ENCODE results near the gene NMRK1. TPM values are rescaled to one million over a fixed set of nuclear protein-coding genes. Genes with fewer than 3 reads are reported as not detected.

NMRK1 gene
- total RNA-seq, 4 donors from 2014 or later, result 1.3 to 32.5 (median 15.6) TPM

GRCh38 chr9:75109210-75109839, 21.4 kb upstream of the NMRK1 start:
- Histone ChIP-seq H3K4me1 (peaks cover 0 to 7% of the 10 kb centered on the region in 2 donors), H3K9me3 (no peaks in the 10 kb centered on the region), H3K27ac (peak overlapping the region; percentile 48 to 58), H3K36me3 (no peaks in the 10 kb centered on the region), H3K27me3 (no peaks in the 10 kb centered on the region), H3K4me3 (no peak overlapping the region)
- no peak for TF ChIP-seq CTCF (IDR thresholded peaks at IDR 0.05)
- no peak for TF ChIP-seq POLR2A (IDR thresholded peaks at IDR 0.05)
- no peak for DNase-seq
- intact Hi-C loops (cut with DNase I; ENCODE audit: low total_unique reads), result no loop called here

GRCh38 chr9:75108571-75108970, 20.6 kb upstream of the NMRK1 start:
- no peaks in the 10 kb centered on the region for H3K36me3 ChIP-seq
- peaks cover 0 to 7% of the 10 kb centered on the region in 2 donors for H3K4me1 ChIP-seq
- H3K9me3 ChIP-seq, result no peaks in the 10 kb centered on the region
- H3K4me3 ChIP-seq, result no peak overlapping the region
- no peak for TF ChIP-seq POLR2A (IDR thresholded peaks at IDR 0.05)
- no peak for TF ChIP-seq CTCF (IDR thresholded peaks at IDR 0.05)
- peak; percentile 30 to 61 for DNase-seq
- no peaks in the 10 kb centered on the region for H3K27me3 ChIP-seq
- H3K27ac ChIP-seq, result peak overlapping the region; percentile 48 to 58
- intact Hi-C loops (cut with DNase I; ENCODE audit: low total_unique reads), result no loop called here

- DNase-seq, result peak; percentile 78 to 85
- TF ChIP-seq CTCF (IDR thresholded peaks at IDR 0.05), result no peak
- no peak for TF ChIP-seq POLR2A (IDR thresholded peaks at IDR 0.05)
These were observed 18.9 kb upstream of the NMRK1 start for GRCh38 chr9:75106857-75107256.

GRCh38 chr9:75105841-75106240, 17.9 kb upstream of the NMRK1 start:
- intact Hi-C loops (cut with DNase I; ENCODE audit: low total_unique reads), result no loop called here
- no peaks in the 10 kb centered on the region for H3K36me3 ChIP-seq

More at GRCh38 chr9:75106857-75107256, 18.9 kb upstream of the NMRK1 start:
- peak overlapping the region; percentile 71 to 73 for H3K27ac ChIP-seq
- H3K9me3 ChIP-seq, result no peaks in the 10 kb centered on the region
- H3K27me3 ChIP-seq, result no peaks in the 10 kb centered on the region
- intact Hi-C loops (cut with DNase I; ENCODE audit: low total_unique reads), result no loop called here
- peak overlapping the region in 1 of 2 donors; percentile 6 for H3K4me3 ChIP-seq
- peaks cover 0 to 7% of the 10 kb centered on the region in 2 donors for H3K4me1 ChIP-seq
- H3K36me3 ChIP-seq, result no peaks in the 10 kb centered on the region

More at GRCh38 chr9:75105841-75106240, 17.9 kb upstream of the NMRK1 start:
- TF ChIP-seq POLR2A (IDR thresholded peaks at IDR 0.05), result no peak
- TF ChIP-seq CTCF (IDR thresholded peaks at IDR 0.05), result no peak
- no peaks in the 10 kb centered on the region for H3K9me3 ChIP-seq
- H3K4me1 ChIP-seq, result peaks cover 0 to 9% of the 10 kb centered on the region in 2 donors
- H3K4me3 ChIP-seq, result no peak overlapping the region
- no peak for DNase-seq
- H3K27me3 ChIP-seq, result no peaks in the 10 kb centered on the region
- peak overlapping the region in 1 of 2 donors; percentile 71 for H3K27ac ChIP-seq

Data from uterus (tissue), 4 donors.